Spleen (tissue), 11 donors: ENCODE results near the gene TBL1X. TPM values are rescaled to one million over a fixed set of nuclear protein-coding genes. Genes with fewer than 3 reads are reported as not detected.

ENCODE experiments used
- DNase-seq: peaks from one replicate; pipeline ENCODE4 v3.0.0-alpha.2; 2020
- H3K27ac ChIP-seq, 8 donors: fragments of 200-600 bp; sonication (generic) in 7 of 8; 1 replicate in 4 of 8; 2 replicates in 4 of 8; pipeline versions ENCODE4 v1.5.0 to v1.8.0; 2016 to 2021; ENCODE audit warnings: inconsistent platforms in 4 of 8, mild to moderate bottlenecking in 4 of 8, moderate library complexity in 1 of 8
- H3K27me3 ChIP-seq, 7 donors: fragments of 200-600 bp; sonication (generic) in 6 of 7; replicated peaks in 1 of 7; 1 replicate in 4 of 7; 2 replicates in 3 of 7; pipeline versions ENCODE4 v1.5.0 to v1.8.0; 2016 to 2021; ENCODE audit warnings: inconsistent platforms in 3 of 7, mild to moderate bottlenecking in 1 of 7
- H3K36me3 ChIP-seq, 6 donors: fragments of 200-600 bp; sonication (generic) in 5 of 6; 1 replicate in 4 of 6; 2 replicates in 2 of 6; pipeline versions ENCODE4 v1.5.0 to v1.8.0; 2016 to 2021; ENCODE audit warnings: inconsistent platforms in 2 of 6
- H3K4me1 ChIP-seq, 6 donors: fragments of 200-600 bp; sonication (generic) in 5 of 6; 1 replicate in 3 of 6; 2 replicates in 3 of 6; pipeline versions ENCODE4 v1.5.0 to v1.8.0; 2016 to 2021; ENCODE audit warnings: inconsistent platforms in 3 of 6
- H3K4me3 ChIP-seq, 8 donors: fragments of 200-600 bp; sonication (generic) in 7 of 8; 1 replicate in 4 of 8; 2 replicates in 4 of 8; pipeline versions ENCODE4 v1.5.0 to v1.8.0; 2016 to 2021; ENCODE audit warnings: inconsistent platforms in 4 of 8, mild to moderate bottlenecking in 4 of 8, moderate library complexity in 2 of 8
- H3K9me3 ChIP-seq, 8 donors: fragments of 200-600 bp; sonication (generic) in 7 of 8; 1 replicate in 4 of 8; 2 replicates in 4 of 8; pipeline versions ENCODE4 v1.5.0 to v1.8.0; 2016 to 2021; ENCODE audit warnings: inconsistent platforms in 4 of 8
- POLR2A ChIP-seq, 3 donors: fragments of 450-650 bp; IDR thresholded peaks; one replicate each; pipeline ENCODE4 v1.5.1; 2017; ENCODE audit warnings: antibody characterized with exemption in 3 of 3, mild to moderate bottlenecking in 1 of 3
- POLR2AphosphoS5 ChIP-seq, 3 donors: sonication (generic); formaldehyde crosslinking; IDR thresholded peaks; one replicate each; pipeline ENCODE4 v1.5.1; 2017; ENCODE audit warnings: antibody characterized with exemption in 3 of 3
- WGBS, 5 donors: extraction: QIAGEN DNeasy Blood & Tissue Kit in 3 of 5; methylation state at CpG; one replicate each; pipeline versions ENCODE4 v1.1.5 to v1.1.7; 2013 to 2018; 5-methylcytosine and 5-hydroxymethylcytosine counted together
- intact Hi-C: fragments of 100-400 bp; cut with DNase I; formaldehyde crosslinking; loops from one replicate; pipeline ENCODE4 v1.15.0; 2023; ENCODE audit warnings: low total_unique reads
- polyA plus RNA-seq, 3 donors: library from polyadenylated mRNA; stranded (reverse); fragments of 200-250 nt; gene quantifications; one replicate each; pipeline ENCODE4 v1.2.1, GENCODE V29; 2013
- total RNA-seq, 7 donors: library from RNA; depleted of rRNA in 3 of 7; stranded (reverse); fragments of >200 nt in 3 of 7; fragmentation: NEBNext Ultra II Directional in 4 of 7; extraction: Animal tissue kit (Norgen Biotek cat#: 25700) in 4 of 7; gene quantifications; one replicate each; pipeline versions ENCODE4 v1.1.0 to v1.2.1, GENCODE V29; 2016 to 2021
- TF ChIP-seq, protein P1 (sequence below), 11 experiments: fragments of 200-600 bp in 7 of 11; fragments of 450-650 bp in 4 of 11; sonication (generic) in 4 of 11; IDR thresholded peaks in 8 of 11; conservative IDR thresholded peaks in 3 of 11; 1 replicate in 7 of 11; 2 replicates in 4 of 11; pipeline versions ENCODE4 v1.4.0 to v1.8.0; 2016 to 2021; ENCODE audit warnings: antibody characterized with exemption in 11 of 11, inconsistent platforms in 4 of 11, mild to moderate bottlenecking in 1 of 11
- donor health status: healthy with polysubstance abuse.
- donor health status: DM: no; HTN: no; CAD: no; lungs with moderate emphysema.
- donor health status: DM: no; HTN: no; CAD: no.
- donor health status: Bipolar disorder and iron deficiency.
- donor health status: healthy.
- donor health status: DM: no; HTN: no; CAD: no.
- donor health status: DM: yes; HTN: yes; CAD: no.

Gene TBL1X
- total and polyA plus RNA-seq, 10 donors = 3.0 to 37.2 (median 21.4) TPM

DNA sequence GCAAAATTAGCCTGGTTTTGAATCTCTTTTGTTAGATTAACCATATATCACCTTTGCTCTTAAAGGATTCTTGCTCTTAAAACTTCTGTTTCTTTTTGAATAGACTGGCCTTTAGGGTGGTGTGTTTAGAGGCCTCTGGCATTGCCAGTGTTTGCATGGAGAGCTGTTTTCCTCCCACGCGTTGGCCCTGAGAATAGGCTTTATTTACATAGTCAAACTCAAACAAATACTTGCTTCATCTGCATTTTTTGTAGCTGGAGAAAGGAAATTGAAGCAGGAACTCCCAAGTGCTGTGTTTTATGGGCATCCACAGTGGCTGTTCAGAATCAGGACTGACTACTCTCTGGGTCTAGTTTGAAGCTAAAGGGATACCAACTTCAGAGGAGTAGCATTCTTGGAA, 324.1 kb downstream of the TBL1X start:
- Histone ChIP-seq H3K27ac (no peak overlapping the region), H3K36me3 (no peaks in the 10 kb centered on the region), H3K9me3 (no peaks in the 10 kb centered on the region), H3K4me3 (no peak overlapping the region), H3K4me1 (peaks cover 0 to 16% (median 3%) of the 10 kb centered on the region in 6 donors), H3K27me3 (peaks cover 0 to 53% (median 21%) of the 10 kb centered on the region in 7 donors)
- WGBS, 5 donors = 21 to 38% (median 31%) methylated on average over 2 of the region's 2 CpGs
- DNase-seq = peak; percentile 8
- intact Hi-C loops = no loop called here
- TF ChIP-seq, protein P1, sequence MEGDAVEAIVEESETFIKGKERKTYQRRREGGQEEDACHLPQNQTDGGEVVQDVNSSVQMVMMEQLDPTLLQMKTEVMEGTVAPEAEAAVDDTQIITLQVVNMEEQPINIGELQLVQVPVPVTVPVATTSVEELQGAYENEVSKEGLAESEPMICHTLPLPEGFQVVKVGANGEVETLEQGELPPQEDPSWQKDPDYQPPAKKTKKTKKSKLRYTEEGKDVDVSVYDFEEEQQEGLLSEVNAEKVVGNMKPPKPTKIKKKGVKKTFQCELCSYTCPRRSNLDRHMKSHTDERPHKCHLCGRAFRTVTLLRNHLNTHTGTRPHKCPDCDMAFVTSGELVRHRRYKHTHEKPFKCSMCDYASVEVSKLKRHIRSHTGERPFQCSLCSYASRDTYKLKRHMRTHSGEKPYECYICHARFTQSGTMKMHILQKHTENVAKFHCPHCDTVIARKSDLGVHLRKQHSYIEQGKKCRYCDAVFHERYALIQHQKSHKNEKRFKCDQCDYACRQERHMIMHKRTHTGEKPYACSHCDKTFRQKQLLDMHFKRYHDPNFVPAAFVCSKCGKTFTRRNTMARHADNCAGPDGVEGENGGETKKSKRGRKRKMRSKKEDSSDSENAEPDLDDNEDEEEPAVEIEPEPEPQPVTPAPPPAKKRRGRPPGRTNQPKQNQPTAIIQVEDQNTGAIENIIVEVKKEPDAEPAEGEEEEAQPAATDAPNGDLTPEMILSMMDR (IDR thresholded peaks at IDR 0.05 in 8 of 11, conservative IDR thresholded peaks at IDR 0.05 in 3 of 11) = no peak
- TF ChIP-seq POLR2A (IDR thresholded peaks at IDR 0.05) = no peak
- no peak for TF ChIP-seq POLR2AphosphoS5 (IDR thresholded peaks at IDR 0.05)

DNA sequence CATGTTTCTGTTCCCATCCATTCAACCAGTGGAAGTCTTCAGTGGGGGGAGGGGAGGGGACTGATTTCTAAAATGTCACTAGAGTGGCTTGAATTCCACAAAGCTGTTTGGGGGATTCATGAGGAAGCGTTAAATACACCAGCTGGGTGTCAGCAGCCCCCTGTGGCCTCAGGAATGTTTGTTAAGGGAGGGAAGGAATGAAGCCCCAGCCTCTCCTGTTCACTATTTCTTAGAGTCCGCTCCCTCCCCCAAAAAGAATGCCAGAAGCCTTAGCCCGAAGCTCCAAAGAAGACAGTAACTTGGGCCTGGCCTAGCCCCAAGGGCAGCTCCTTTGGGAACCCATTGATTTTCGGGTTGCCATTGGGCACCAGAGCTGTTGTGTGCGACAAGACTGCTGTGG, 324.7 kb downstream of the TBL1X start:
- Histone ChIP-seq H3K4me3 (no peak overlapping the region), H3K36me3 (no peaks in the 10 kb centered on the region), H3K27me3 (peaks cover 0 to 52% (median 21%) of the 10 kb centered on the region in 7 donors), H3K27ac (no peak overlapping the region), H3K4me1 (peaks cover 0 to 16% (median 3%) of the 10 kb centered on the region in 6 donors), H3K9me3 (no peaks in the 10 kb centered on the region)
- WGBS, 5 donors = 50 to 72% (median 66%) methylated on average over 2 to 5 of the region's 5 CpGs
- DNase-seq = peak; percentile 23
- intact Hi-C loops = no loop called here
- TF ChIP-seq POLR2A (IDR thresholded peaks at IDR 0.05) (no peak), POLR2AphosphoS5 (IDR thresholded peaks at IDR 0.05) (no peak)
- TF ChIP-seq, protein P1 (IDR thresholded peaks at IDR 0.05 in 8 of 11, conservative IDR thresholded peaks at IDR 0.05 in 3 of 11) = no peak
